HG03558 (cell line): ENCODE results near the gene PLLP.

ENCODE experiments used
- ATAC-seq: cut with Tn5 transposase; IDR thresholded peaks from one replicate; pipeline ENCODE4 v1.9.1; 2021; ENCODE audit warnings: moderate number of reproducible peaks; ENCODE audit not compliant: unreplicated experiment; ENCODE audit errors: extremely low read depth

Gene PLLP

GRCh38 chr16:57284209-57284951 is at the start of gene PLLP:
Gene PLLP, minus strand, starts transcription at chr16:57284672. Its CDS starts 132 bp downstream, at chr16:57284540.
- no peak for ATAC-seq

- no peak for ATAC-seq
These were observed 48.9 kb upstream of the PLLP start for GRCh38 chr16:57333402-57333801.

- no peak for ATAC-seq
These were observed 46.9 kb upstream of the PLLP start for GRCh38 chr16:57331355-57331754.

GRCh38 chr16:57329718-57330327 is 45.4 kb upstream of the PLLP start:
- no peak for ATAC-seq

GRCh38 chr16:57325458-57325857 is 41.0 kb upstream of the PLLP start:
- no peak for ATAC-seq

GRCh38 chr16:57324749-57325148 is 40.3 kb upstream of the PLLP start:
- ATAC-seq = no peak

GRCh38 chr16:57319646-57320045 is 35.2 kb upstream of the PLLP start:
- no peak for ATAC-seq

GRCh38 chr16:57318240-57318970 is 33.9 kb upstream of the PLLP start:
- ATAC-seq = no peak

- no peak for ATAC-seq
These were observed 32.0 kb upstream of the PLLP start for GRCh38 chr16:57316390-57317017.

GRCh38 chr16:57315416-57315815 is 30.9 kb upstream of the PLLP start:
- ATAC-seq = no peak

GRCh38 chr16:57314161-57314785 is 29.8 kb upstream of the PLLP start:
- no peak for ATAC-seq

GRCh38 chr16:57313509-57313908 is 29.0 kb upstream of the PLLP start:
- ATAC-seq = no peak

GRCh38 chr16:57310801-57311200 is 26.3 kb upstream of the PLLP start:
- ATAC-seq = no peak

GRCh38 chr16:57308041-57308440 is 23.6 kb upstream of the PLLP start:
- no peak for ATAC-seq

- ATAC-seq = no peak
These were observed 22.9 kb upstream of the PLLP start for GRCh38 chr16:57307365-57307764.

- no peak for ATAC-seq
These were observed 22.3 kb upstream of the PLLP start for GRCh38 chr16:57306676-57307341.

GRCh38 chr16:57305159-57305811 is 20.8 kb upstream of the PLLP start:
- no peak for ATAC-seq

- ATAC-seq = no peak
These were observed 19.9 kb upstream of the PLLP start for GRCh38 chr16:57304169-57305061.

- no peak for ATAC-seq
These were observed 19.4 kb upstream of the PLLP start for GRCh38 chr16:57303910-57304168.
